ENCODE results near the gene ZNF346.

The ZNF346 gene

DNA sequence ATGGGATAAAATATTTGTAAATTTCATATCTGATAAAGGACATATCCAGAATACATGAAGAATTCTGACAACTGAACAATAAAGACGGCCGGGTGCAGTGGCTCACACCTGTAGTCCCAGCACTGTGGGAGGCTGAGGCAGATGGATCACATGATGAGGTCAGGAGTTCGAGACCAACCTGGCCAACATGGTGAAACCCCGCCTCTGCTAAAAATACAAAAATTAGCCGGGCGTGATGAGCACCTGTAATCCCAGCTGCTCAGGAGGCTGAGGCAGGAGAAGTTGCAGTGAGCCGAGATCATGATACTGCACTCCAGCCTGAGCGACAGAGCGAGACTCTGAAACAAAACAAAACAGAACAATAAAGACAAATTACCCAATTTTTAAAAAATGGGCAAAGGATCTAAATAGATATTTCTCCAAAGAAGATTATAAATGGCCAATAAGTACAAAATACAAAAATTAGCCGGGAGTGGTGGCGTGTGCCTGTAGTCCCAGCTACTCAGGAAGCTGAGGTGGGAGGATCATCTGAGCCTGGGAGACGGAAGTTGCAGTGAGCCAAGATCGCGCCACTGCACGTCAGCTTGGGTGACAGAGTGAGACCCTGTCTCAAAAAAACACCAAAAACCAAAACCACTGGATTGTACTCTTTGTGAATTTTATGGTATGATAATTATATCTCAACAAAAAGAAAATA is 101.4 kb downstream of the ZNF346 start:
- no peak for DNase-seq

GRCh38 chr5:177124486-177124991 is 102.0 kb downstream of the ZNF346 start:
- peak; percentile 18 for DNase-seq

DNA sequence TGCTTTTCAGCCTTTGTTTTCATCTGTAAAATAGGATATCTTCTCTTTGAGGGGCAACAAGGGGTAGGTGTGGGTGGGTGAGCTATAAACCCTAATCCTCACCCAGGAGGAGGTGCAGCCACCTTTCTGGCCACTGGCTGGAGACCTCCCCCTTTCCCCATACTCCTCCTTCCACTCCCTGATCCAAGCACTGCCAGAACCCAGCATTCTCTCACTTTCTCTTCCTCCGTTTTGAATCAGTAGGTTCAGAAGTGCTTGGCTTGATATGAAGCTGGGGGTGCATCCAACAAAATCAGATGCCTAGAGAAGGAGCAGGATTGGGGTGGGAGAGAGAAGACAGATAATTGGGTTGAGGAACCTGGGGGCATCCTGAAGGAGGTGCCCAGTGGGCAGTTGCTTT is 104.3 kb downstream of the ZNF346 start:
- DNase-seq, result no peak

DNA sequence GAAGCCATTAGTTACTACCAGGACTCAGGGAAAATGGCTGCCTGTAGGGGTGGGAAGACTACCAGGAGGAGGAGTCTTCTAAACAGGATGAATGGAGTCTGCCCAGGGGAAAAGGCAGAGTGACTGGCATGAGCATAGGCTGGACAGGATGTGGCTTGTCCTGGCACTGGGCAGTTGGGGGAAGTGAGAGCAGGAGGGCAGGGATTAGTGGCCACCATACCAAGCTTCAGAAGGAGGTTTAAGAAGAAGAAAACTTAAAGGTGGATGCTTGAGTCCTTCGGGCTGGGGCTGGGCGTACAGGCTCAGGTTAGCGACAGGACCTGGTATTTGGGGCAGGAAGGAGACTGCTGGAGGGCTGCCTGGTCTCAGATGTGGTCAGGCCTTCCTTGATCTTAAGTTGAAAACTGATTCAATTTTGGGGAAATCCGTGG is 106.1 kb downstream of the ZNF346 start:
- DNase-seq, result no peak

- no peak for DNase-seq
Observed at GRCh38 chr5:177130211-177131018, 107.9 kb downstream of the ZNF346 start.
